GM12878 (cell line): Measurements from ENCODE around the gene PPP1R1B.

Experiments
- ATF2 ChIP-seq: IDR thresholded peaks from 2 replicates; pipeline ENCODE4 v1.6.1; 2012; ENCODE audit warnings: low read length, inconsistent platforms
- CEBPB ChIP-seq, 2 experiments: fragments of 150-350 bp in 1 of 2; IDR thresholded peaks; 2 replicates each; pipeline ENCODE4 v1.6.1; 2012 to 2014; ENCODE audit warnings: low read depth in 2 of 2, low read length in 2 of 2, borderline replicate concordance in 1 of 2, inconsistent platforms in 1 of 2
- CREB1 ChIP-seq: IDR thresholded peaks from 2 replicates; pipeline ENCODE4 v1.6.1; 2012; ENCODE audit warnings: low read depth, mild to moderate bottlenecking, inconsistent platforms
- NFYB ChIP-seq: IDR thresholded peaks from 2 replicates; pipeline ENCODE4 v1.6.1; 2011; ENCODE audit warnings: low read depth, mild to moderate bottlenecking, low read length, improper control_type of control experiment, moderate library complexity; ENCODE audit not compliant: insufficient read depth
- NR2C2 ChIP-seq: IDR thresholded peaks from 2 replicates; pipeline ENCODE4 v1.6.1; 2011; ENCODE audit warnings: borderline replicate concordance, low read depth; ENCODE audit not compliant: control insufficient read depth, insufficient read length
- REST ChIP-seq: IDR thresholded peaks from 2 replicates; pipeline ENCODE4 v1.6.1; 2012; ENCODE audit warnings: mild to moderate bottlenecking, low read depth, low read length
- SP1 ChIP-seq: IDR thresholded peaks from one replicate; pipeline ENCODE4 v1.6.1; 2011; ENCODE audit warnings: low read depth, low read length
- YBX1 ChIP-seq: fragments of 450-650 bp; IDR thresholded peaks from 2 replicates; pipeline ENCODE4 v1.6.1; 2016; ENCODE audit warnings: antibody characterized with exemption
- TF ChIP-seq, protein P1 (sequence below): IDR thresholded peaks from 2 replicates; pipeline ENCODE4 v1.6.1; 2012; ENCODE audit warnings: low read depth, low read length, improper control_type of control experiment
- TF ChIP-seq, protein P2 (sequence below): fragments of 450-650 bp; IDR thresholded peaks from 2 replicates; pipeline ENCODE4 v1.6.1; 2017; ENCODE audit warnings: low read depth, mild to moderate bottlenecking, moderate library complexity
- TF ChIP-seq, protein P3 (sequence below), 3 experiments: IDR thresholded peaks in 2 of 3; conservative IDR thresholded peaks in 1 of 3; 2 replicates each; pipeline ENCODE4 v1.5.1; 2011; ENCODE audit warnings: low read depth in 3 of 3, low read length in 3 of 3, mild to moderate bottlenecking in 3 of 3, control low read depth in 2 of 3, moderate library complexity in 2 of 3, inconsistent platforms in 1 of 3, mixed read lengths in 1 of 3; ENCODE audit not compliant: control insufficient read depth in 2 of 3, insufficient read depth in 1 of 3; ENCODE audit errors: extremely low read depth in 1 of 3

GRCh38 chr17:39677072-39677471 is 50.3 kb downstream of the PPP1R1B start:
- TF ChIP-seq NR2C2 (no peak), REST (no peak), SP1 (no peak), ATF2 (no peak), NFYB (no peak), CREB1 (no peak), CEBPB (IDR thresholded peaks at IDR 0.05; ENCODE audit: borderline replicate concordance in 1 of 2, low read depth in 2 of 2, low read length in 2 of 2) (no peak), YBX1 (no peak)
- TF ChIP-seq, protein P1, sequence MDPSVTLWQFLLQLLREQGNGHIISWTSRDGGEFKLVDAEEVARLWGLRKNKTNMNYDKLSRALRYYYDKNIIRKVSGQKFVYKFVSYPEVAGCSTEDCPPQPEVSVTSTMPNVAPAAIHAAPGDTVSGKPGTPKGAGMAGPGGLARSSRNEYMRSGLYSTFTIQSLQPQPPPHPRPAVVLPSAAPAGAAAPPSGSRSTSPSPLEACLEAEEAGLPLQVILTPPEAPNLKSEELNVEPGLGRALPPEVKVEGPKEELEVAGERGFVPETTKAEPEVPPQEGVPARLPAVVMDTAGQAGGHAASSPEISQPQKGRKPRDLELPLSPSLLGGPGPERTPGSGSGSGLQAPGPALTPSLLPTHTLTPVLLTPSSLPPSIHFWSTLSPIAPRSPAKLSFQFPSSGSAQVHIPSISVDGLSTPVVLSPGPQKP = no peak
- TF ChIP-seq, protein P2, sequence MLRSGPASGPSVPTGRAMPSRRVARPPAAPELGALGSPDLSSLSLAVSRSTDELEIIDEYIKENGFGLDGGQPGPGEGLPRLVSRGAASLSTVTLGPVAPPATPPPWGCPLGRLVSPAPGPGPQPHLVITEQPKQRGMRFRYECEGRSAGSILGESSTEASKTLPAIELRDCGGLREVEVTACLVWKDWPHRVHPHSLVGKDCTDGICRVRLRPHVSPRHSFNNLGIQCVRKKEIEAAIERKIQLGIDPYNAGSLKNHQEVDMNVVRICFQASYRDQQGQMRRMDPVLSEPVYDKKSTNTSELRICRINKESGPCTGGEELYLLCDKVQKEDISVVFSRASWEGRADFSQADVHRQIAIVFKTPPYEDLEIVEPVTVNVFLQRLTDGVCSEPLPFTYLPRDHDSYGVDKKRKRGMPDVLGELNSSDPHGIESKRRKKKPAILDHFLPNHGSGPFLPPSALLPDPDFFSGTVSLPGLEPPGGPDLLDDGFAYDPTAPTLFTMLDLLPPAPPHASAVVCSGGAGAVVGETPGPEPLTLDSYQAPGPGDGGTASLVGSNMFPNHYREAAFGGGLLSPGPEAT = no peak
- TF ChIP-seq, protein P3, sequence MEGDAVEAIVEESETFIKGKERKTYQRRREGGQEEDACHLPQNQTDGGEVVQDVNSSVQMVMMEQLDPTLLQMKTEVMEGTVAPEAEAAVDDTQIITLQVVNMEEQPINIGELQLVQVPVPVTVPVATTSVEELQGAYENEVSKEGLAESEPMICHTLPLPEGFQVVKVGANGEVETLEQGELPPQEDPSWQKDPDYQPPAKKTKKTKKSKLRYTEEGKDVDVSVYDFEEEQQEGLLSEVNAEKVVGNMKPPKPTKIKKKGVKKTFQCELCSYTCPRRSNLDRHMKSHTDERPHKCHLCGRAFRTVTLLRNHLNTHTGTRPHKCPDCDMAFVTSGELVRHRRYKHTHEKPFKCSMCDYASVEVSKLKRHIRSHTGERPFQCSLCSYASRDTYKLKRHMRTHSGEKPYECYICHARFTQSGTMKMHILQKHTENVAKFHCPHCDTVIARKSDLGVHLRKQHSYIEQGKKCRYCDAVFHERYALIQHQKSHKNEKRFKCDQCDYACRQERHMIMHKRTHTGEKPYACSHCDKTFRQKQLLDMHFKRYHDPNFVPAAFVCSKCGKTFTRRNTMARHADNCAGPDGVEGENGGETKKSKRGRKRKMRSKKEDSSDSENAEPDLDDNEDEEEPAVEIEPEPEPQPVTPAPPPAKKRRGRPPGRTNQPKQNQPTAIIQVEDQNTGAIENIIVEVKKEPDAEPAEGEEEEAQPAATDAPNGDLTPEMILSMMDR (IDR thresholded peaks at IDR 0.05 in 2 of 3, conservative IDR thresholded peaks at IDR 0.05 in 1 of 3; ENCODE audit: control insufficient read depth in 2 of 3, extremely low read depth in 1 of 3, insufficient read depth in 1 of 3, low read depth in 3 of 3, low read length in 3 of 3) = no peak
